Activated naive CD8-positive, alpha-beta T cell treated with anti-CD3 and anti-CD28 coated beads for 36 hours (primary cell): ENCODE results near the gene MYBPC2. TPM values are rescaled to one million over a fixed set of nuclear protein-coding genes. Genes with fewer than 3 reads are reported as not detected.

Experiments
- DNase-seq: peaks from one replicate; pipeline ENCODE4 v3.0.0; 2021
- H3K27ac Mint-ChIP-seq: one replicate; pipeline ENCODE4 v1.8.0; 2022; ENCODE audit warnings: mild to moderate bottlenecking, moderate library complexity, mixed read lengths
- H3K27me3 Mint-ChIP-seq: one replicate; pipeline ENCODE4 v1.8.0; 2022; ENCODE audit warnings: mild to moderate bottlenecking, mixed read lengths
- H3K36me3 Mint-ChIP-seq: one replicate; pipeline ENCODE4 v1.8.0; 2021; ENCODE audit warnings: mild to moderate bottlenecking, mixed read lengths
- H3K4me1 Mint-ChIP-seq: one replicate; pipeline ENCODE4 v1.8.0; 2021; ENCODE audit warnings: mixed read lengths
- H3K4me3 Mint-ChIP-seq: one replicate; pipeline ENCODE4 v1.8.0; 2022; ENCODE audit warnings: mild to moderate bottlenecking, moderate library complexity, mixed read lengths
- H3K9me3 Mint-ChIP-seq: one replicate; pipeline ENCODE4 v1.8.0; 2022; ENCODE audit warnings: mixed read lengths
- total RNA-seq, 2 experiments: library from RNA; stranded (reverse); gene quantifications; one replicate each; pipeline ENCODE4 v1.2.3, GENCODE V29; 2021

MYBPC2 gene
- total RNA-seq, 2 experiments from 2014 or later, result 0.12 to 0.45 TPM

DNA sequence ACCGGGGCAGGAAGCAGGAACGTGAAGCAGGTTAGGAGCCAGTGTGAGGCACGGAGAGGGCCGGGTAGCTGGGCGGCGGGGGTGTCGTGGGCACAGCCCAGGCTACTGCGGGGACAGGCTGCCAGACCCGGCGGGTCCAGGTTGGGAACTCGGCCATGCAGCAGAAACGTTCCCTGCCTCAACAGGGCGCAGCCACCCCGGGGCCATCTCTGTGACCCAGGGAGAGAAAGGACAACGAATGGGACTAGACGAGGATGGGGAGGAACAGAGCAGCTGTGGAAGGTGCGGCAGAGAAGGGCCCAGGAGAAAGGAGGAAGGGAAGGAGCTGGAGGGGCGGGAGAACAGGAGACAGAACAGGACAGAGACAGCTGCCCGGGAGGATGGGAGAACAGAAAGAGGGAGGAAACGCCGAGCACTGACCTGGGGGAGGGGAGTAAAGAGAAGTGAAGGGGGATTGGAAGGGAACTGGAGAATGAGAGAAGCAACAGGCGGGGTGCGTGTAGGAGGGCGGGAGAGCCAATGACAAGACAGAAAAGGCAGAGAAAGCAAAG is 56.8 kb downstream of the MYBPC2 start:
- H3K4me1 Mint-ChIP-seq, result peaks cover 24% of the 10 kb centered on the region
- H3K27me3 Mint-ChIP-seq, result peaks cover 4% of the 10 kb centered on the region
- H3K9me3 Mint-ChIP-seq, result peaks cover 5% of the 10 kb centered on the region
- no peak overlapping the region for H3K4me3 Mint-ChIP-seq
- peaks cover 22% of the 10 kb centered on the region for H3K36me3 Mint-ChIP-seq
- no peak overlapping the region for H3K27ac Mint-ChIP-seq
- no peak for DNase-seq

DNA sequence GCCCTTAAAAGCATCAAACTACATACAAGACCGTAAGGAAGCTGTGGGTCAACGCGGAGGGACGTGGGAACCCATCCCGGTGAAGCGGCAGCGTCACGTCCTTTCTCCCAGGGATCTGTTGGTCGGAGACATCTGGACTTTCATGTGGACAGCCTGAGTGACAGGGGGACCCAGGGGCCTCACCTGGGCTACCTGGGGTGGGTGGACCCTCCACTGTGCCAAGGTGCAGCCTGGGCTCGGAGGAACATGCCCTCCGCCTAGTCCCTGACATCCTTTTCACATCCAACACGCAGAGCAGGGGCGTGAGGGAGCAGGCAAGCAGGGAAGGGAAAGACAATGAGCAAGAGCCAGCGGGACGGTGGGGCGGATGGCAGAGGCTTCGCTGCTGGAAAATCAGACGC is 57.7 kb downstream of the MYBPC2 start:
- no peak overlapping the region for H3K27ac Mint-ChIP-seq
- peaks cover 4% of the 10 kb centered on the region for H3K27me3 Mint-ChIP-seq
- H3K36me3 Mint-ChIP-seq, result peaks cover 18% of the 10 kb centered on the region
- H3K4me3 Mint-ChIP-seq, result no peak overlapping the region
- DNase-seq, result no peak
- H3K9me3 Mint-ChIP-seq, result peaks cover 5% of the 10 kb centered on the region
- peaks cover 24% of the 10 kb centered on the region for H3K4me1 Mint-ChIP-seq

GRCh38 chr19:50490991-50491472 is 58.3 kb downstream of the MYBPC2 start:
- H3K27me3 Mint-ChIP-seq, result peaks cover 4% of the 10 kb centered on the region
- peaks cover 5% of the 10 kb centered on the region for H3K9me3 Mint-ChIP-seq
- peaks cover 13% of the 10 kb centered on the region for H3K36me3 Mint-ChIP-seq
- DNase-seq, result no peak
- no peak overlapping the region for H3K4me3 Mint-ChIP-seq
- no peak overlapping the region for H3K27ac Mint-ChIP-seq
- H3K4me1 Mint-ChIP-seq, result peaks cover 24% of the 10 kb centered on the region

DNA sequence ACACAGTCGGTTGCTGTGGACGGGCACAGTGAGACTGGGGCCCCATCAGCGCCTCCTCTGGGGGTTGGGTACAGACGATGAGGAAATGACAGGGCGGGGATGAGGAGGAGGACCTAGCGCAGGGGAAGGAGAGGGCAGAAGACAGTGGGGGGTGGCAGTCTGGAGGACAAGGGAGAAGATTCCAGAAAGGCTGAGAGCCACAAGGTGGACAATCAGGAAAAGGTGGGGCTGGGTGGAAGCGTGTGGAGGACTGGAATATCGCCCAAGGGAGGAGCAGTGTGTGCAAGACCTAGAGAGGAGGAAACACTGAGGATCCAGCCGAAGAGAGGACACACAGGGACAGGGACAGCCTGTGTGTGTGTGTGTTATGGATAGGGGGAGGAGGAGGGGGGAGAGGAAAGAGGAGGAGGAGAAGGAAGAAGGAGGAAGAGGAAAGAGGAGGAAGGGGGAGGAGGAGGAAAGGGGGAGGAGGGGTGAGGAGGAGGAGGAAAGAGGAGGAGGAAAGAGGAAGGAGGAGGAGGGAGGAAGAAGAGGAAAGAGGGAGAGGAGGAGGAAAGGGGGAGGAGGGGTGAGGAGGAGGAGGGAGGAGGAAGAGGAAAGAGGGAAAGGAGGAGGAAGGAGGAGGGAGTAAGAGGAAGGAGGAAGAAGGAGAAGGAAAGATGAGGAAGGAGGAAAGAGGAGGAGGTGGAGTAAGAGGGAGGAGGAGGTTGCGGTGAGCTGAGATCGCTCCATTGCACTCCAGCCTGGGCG is 59.8 kb downstream of the MYBPC2 start:
- no peaks in the 10 kb centered on the region for H3K9me3 Mint-ChIP-seq
- peaks cover 24% of the 10 kb centered on the region for H3K4me1 Mint-ChIP-seq
- DNase-seq, result peak; percentile 29
- peaks cover 4% of the 10 kb centered on the region for H3K27me3 Mint-ChIP-seq
- H3K36me3 Mint-ChIP-seq, result peaks cover 3% of the 10 kb centered on the region
- peak overlapping the region; percentile 37 for H3K4me3 Mint-ChIP-seq
- peak overlapping the region; percentile 21 for H3K27ac Mint-ChIP-seq

GRCh38 chr19:50493171-50493570 is 60.5 kb downstream of the MYBPC2 start:
- Mint-ChIP-seq H3K9me3 (no peaks in the 10 kb centered on the region), H3K4me1 (peaks cover 22% of the 10 kb centered on the region), H3K27me3 (peaks cover 4% of the 10 kb centered on the region), H3K36me3 (peaks cover 3% of the 10 kb centered on the region), H3K4me3 (no peak overlapping the region), H3K27ac (no peak overlapping the region)
- no peak for DNase-seq

DNA sequence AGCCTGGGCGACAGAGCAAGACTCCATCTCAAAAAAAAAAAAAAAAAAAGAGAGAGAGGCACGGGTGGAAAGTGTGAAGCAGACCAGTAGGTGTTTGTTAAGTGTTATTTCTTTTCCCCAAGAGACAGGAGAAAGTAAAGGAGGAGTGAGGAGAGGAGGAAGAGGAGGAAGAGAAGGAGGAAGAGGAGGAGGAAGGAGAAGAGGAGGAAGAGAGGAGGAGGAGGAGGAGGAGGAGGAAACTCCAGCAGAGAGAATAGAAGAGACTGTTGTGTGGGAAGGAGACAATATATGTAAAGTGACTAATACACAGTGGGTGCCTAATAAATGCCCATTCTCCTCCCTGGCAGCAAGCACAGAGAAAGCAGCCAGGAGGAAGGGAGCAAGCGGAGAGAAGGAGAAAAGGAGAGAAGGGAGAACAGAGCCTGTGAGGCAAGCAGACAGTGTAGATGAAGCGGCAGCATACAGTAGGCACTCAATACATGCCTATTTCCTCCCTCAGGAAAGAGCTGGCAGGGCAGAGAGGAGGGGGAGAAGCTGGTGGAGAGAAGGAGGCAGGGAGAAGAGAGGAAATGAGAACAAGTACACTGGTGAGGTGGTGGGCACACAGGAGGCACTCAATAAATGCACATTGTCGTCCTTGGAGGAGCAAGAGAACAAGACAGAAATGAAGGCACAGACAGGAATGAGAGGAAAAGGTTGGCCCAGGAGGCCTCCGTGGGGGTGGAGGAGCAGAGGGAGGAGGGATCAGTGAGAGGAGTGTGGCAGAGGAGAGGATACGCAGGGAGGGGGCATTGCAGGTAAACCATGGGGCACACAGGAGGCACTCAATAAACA is 61.7 kb downstream of the MYBPC2 start:
- no peak overlapping the region for H3K4me3 Mint-ChIP-seq

DNA sequence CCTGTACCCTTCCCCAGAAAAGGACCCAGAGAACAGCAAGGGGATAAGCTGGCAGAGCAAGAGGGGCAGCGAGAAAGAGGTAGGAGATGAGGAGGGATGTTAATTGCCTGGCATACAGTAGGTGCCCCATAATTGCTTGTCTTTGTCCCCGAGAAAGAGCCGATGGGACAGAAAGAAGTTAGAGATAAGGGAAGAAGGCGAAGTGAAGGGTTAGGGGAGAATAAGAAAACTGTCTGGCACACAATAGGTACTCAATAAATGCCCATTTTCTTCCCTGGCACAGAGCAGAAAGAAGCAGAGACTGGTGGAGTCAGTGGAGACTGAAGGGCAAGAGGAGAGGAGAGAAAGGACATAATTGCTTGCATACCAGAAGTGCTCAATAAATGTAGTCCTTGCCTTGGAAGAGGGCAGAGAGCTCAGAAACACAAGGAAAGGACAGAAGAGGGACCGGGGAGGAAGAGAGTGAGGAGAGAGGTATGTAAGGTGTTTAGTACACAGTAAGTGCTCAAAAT is 62.4 kb downstream of the MYBPC2 start:
- H3K27me3 Mint-ChIP-seq, result no peaks in the 10 kb centered on the region
- H3K4me3 Mint-ChIP-seq, result no peak overlapping the region
- H3K4me1 Mint-ChIP-seq, result peaks cover 17% of the 10 kb centered on the region
- no peak overlapping the region for H3K27ac Mint-ChIP-seq
- no peak for DNase-seq
- H3K9me3 Mint-ChIP-seq, result no peaks in the 10 kb centered on the region
- peaks cover 2% of the 10 kb centered on the region for H3K36me3 Mint-ChIP-seq

More for the DNA sequence above, 61.7 kb downstream of the MYBPC2 start:
- Mint-ChIP-seq H3K36me3 (peaks cover 2% of the 10 kb centered on the region), H3K4me1 (peaks cover 17% of the 10 kb centered on the region), H3K27me3 (no peaks in the 10 kb centered on the region), H3K27ac (no peak overlapping the region), H3K9me3 (no peaks in the 10 kb centered on the region)
- no peak for DNase-seq

DNA sequence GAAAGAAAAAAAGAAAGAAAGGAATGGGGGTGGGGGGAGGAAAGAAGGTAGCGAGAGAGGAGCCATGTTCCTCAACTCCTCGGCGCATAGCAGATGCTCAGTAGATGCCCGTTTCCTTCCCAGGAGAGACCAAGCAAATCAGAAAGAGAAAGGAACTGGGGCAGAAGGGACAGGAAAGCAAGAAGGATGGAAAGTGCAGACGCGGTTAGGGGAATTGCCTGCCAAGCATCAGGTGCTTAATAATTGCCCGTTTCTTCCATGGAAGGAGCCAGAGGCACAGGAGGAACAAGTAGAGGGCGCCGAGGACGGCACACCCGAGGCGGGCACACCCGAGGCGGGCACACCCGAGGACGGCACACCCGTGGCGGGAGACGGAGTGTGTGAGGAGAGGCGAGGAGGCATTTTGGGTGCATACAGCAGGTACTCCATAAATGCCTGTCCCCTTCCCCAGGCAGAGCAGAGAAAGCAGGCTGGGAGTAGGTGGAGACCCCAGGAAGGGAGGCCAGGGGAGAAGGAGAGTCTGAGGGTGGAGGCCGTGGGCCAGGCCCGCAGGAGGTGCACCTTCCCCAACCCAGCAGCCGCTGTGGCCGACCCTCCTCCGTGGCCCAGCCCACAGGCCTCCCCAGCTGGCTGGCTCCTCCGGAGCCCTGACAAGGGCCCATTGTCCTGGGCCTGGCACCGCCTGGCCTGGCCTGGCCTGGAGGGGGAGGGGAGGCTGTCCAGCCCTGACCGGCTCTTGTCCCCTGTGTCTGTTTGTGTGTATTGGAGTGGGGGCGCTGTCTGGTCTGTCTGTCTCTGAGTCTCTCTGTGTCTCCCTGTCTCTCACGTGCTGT is 63.7 kb downstream of the MYBPC2 start:
- no peak overlapping the region for H3K27ac Mint-ChIP-seq
- H3K27me3 Mint-ChIP-seq, result no peaks in the 10 kb centered on the region
- DNase-seq, result no peak
- H3K4me1 Mint-ChIP-seq, result peaks cover 11% of the 10 kb centered on the region
- no peaks in the 10 kb centered on the region for H3K9me3 Mint-ChIP-seq
- H3K36me3 Mint-ChIP-seq, result peaks cover 2% of the 10 kb centered on the region
- no peak overlapping the region for H3K4me3 Mint-ChIP-seq

DNA sequence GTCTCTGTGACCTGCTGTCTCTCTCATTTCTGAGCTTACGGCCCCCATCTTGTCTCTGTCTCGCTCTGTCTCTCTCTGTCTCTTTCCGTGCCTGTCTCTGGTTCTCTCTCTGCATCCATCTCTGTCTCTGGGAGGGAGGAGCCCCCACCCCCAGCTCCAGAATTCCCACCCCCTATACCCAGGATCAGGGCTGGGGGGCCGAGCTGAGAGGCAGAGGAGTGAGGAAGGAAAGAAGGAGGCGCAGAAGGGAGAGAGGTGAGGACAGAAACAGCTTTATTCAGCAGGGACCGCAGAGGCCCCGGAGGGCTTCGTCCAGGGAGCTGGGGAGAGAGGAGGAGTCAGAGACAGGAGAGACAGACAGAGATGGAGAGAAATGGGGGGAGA is 64.3 kb downstream of the MYBPC2 start:
- peaks cover 5% of the 10 kb centered on the region for H3K4me1 Mint-ChIP-seq
- no peaks in the 10 kb centered on the region for H3K36me3 Mint-ChIP-seq
- H3K27me3 Mint-ChIP-seq, result no peaks in the 10 kb centered on the region
- no peak overlapping the region for H3K27ac Mint-ChIP-seq
- H3K4me3 Mint-ChIP-seq, result no peak overlapping the region
- H3K9me3 Mint-ChIP-seq, result no peaks in the 10 kb centered on the region
- no peak for DNase-seq

GRCh38 chr19:50498219-50499056 is 65.7 kb downstream of the MYBPC2 start:
- DNase-seq, result no peak
- no peaks in the 10 kb centered on the region for H3K9me3 Mint-ChIP-seq
- H3K27ac Mint-ChIP-seq, result no peak overlapping the region
- no peaks in the 10 kb centered on the region for H3K27me3 Mint-ChIP-seq
- no peaks in the 10 kb centered on the region for H3K36me3 Mint-ChIP-seq
- no peaks in the 10 kb centered on the region for H3K4me1 Mint-ChIP-seq
- no peak overlapping the region for H3K4me3 Mint-ChIP-seq

DNA sequence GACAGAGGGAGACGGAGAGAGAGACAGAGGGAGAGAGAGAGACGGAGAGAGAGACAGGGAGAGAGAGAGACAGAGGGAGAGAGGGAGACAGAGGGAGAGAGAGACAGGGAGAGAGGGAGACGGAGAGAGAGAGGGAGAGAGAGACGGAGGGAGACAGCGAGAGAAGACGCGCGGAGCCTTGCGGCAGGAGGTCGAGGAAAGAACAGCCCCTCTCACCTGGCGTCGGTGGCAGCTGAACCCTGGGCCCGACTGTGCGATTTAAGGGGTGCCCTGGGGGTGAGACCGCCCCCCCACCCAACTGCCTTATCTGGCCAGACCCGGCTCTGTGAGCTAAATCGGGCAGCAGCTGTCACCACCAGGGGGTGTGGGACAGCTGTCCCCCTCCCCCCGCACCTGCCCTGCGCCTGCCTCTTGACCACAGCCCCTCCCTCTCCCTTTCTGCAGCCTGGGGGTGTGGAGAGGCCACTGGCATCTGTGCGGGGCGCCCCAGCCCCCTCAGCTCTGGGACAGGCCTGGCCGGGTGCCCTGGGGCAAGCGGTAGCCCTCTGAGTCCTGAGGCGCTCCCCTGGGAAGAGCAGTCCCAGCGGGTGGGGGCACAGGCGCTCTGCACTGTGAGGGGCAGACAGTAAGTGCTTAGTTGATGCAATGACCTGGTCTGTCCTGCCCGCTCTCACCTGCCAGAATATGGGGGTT is 67.5 kb downstream of the MYBPC2 start:
- no peaks in the 10 kb centered on the region for H3K27me3 Mint-ChIP-seq
- H3K4me1 Mint-ChIP-seq, result no peaks in the 10 kb centered on the region
- no peaks in the 10 kb centered on the region for H3K9me3 Mint-ChIP-seq
- H3K4me3 Mint-ChIP-seq, result no peak overlapping the region
- no peak overlapping the region for H3K27ac Mint-ChIP-seq
- DNase-seq, result no peak
- H3K36me3 Mint-ChIP-seq, result no peaks in the 10 kb centered on the region

GRCh38 chr19:50500753-50501151 is 68.1 kb downstream of the MYBPC2 start:
- H3K9me3 Mint-ChIP-seq, result no peaks in the 10 kb centered on the region
- no peak overlapping the region for H3K27ac Mint-ChIP-seq
- no peaks in the 10 kb centered on the region for H3K36me3 Mint-ChIP-seq
- no peak for DNase-seq
- H3K4me1 Mint-ChIP-seq, result no peaks in the 10 kb centered on the region
- H3K4me3 Mint-ChIP-seq, result no peak overlapping the region
- no peaks in the 10 kb centered on the region for H3K27me3 Mint-ChIP-seq

GRCh38 chr19:50501186-50501567 is 68.5 kb downstream of the MYBPC2 start:
- no peaks in the 10 kb centered on the region for H3K9me3 Mint-ChIP-seq
- no peaks in the 10 kb centered on the region for H3K27me3 Mint-ChIP-seq
- H3K27ac Mint-ChIP-seq, result no peak overlapping the region
- H3K4me1 Mint-ChIP-seq, result no peaks in the 10 kb centered on the region
- no peaks in the 10 kb centered on the region for H3K36me3 Mint-ChIP-seq
- no peak for DNase-seq
- H3K4me3 Mint-ChIP-seq, result no peak overlapping the region
